GM08714 (cell line): ENCODE results near the gene DIP2C.
A peak's percentile ranks its signal among the peaks of the same experiment; 100 is the strongest.

ENCODE experiments used
- H3K4me3 ChIP-seq: fragments of 200-500 bp; sonication (Bioruptor generic); 2 replicates; pipeline ENCODE4 v1.5.1; 2014; ENCODE audit warnings: mild to moderate bottlenecking, low read length, inconsistent platforms
- ZNF274 ChIP-seq: IDR thresholded peaks from 2 replicates; pipeline ENCODE4 v1.6.1; 2012; ENCODE audit warnings: mild to moderate bottlenecking, low read depth, low read length

The DIP2C gene

GRCh38 chr10:689452-690371 is at the start of gene DIP2C:
TSS of gene DIP2C (minus strand) at chr10:689668. CDS start at chr10:689578, 90 bp downstream.
- TF ChIP-seq ZNF274 = no peak
- peak within 1 kb of the TSS; percentile 19; the same call in 1 of the 2 replicates for H3K4me3 ChIP-seq

- no peak for TF ChIP-seq ZNF274
Observed at GRCh38 chr10:734481-734880, 45.0 kb upstream of the DIP2C start.

GRCh38 chr10:733086-733485 is 43.6 kb upstream of the DIP2C start:
- H3K4me3 ChIP-seq = no peak overlapping the region
- no peak for TF ChIP-seq ZNF274

More at GRCh38 chr10:734481-734880, 45.0 kb upstream of the DIP2C start:
- no peak overlapping the region for H3K4me3 ChIP-seq

GRCh38 chr10:729213-729612 is 39.7 kb upstream of the DIP2C start:
- H3K4me3 ChIP-seq = no peak overlapping the region
- no peak for TF ChIP-seq ZNF274

- H3K4me3 ChIP-seq = no peak overlapping the region
- TF ChIP-seq ZNF274 = no peak
Observed at GRCh38 chr10:728603-729002, 39.1 kb upstream of the DIP2C start.

- H3K4me3 ChIP-seq = no peak overlapping the region
- no peak for TF ChIP-seq ZNF274
Observed at GRCh38 chr10:727162-727790, 37.8 kb upstream of the DIP2C start.

GRCh38 chr10:725786-726185 is 36.3 kb upstream of the DIP2C start:
- no peak overlapping the region for H3K4me3 ChIP-seq
- no peak for TF ChIP-seq ZNF274

GRCh38 chr10:725302-725701 is 35.8 kb upstream of the DIP2C start:
- no peak overlapping the region for H3K4me3 ChIP-seq
- no peak for TF ChIP-seq ZNF274

- no peak overlapping the region for H3K4me3 ChIP-seq
- TF ChIP-seq ZNF274 = no peak
Observed at GRCh38 chr10:723973-724372, 34.5 kb upstream of the DIP2C start.

- TF ChIP-seq ZNF274 = no peak
- no peak overlapping the region for H3K4me3 ChIP-seq
Observed at GRCh38 chr10:722281-723060, 33.0 kb upstream of the DIP2C start.

GRCh38 chr10:718143-718700 is 28.8 kb upstream of the DIP2C start:
- H3K4me3 ChIP-seq = no peak overlapping the region
- TF ChIP-seq ZNF274 = no peak

GRCh38 chr10:717458-717857 is 28.0 kb upstream of the DIP2C start:
- H3K4me3 ChIP-seq = no peak overlapping the region
- TF ChIP-seq ZNF274 = no peak

- no peak overlapping the region for H3K4me3 ChIP-seq
- no peak for TF ChIP-seq ZNF274
Observed at GRCh38 chr10:716821-717220, 27.4 kb upstream of the DIP2C start.

- H3K4me3 ChIP-seq = no peak overlapping the region
- TF ChIP-seq ZNF274 = no peak
Observed at GRCh38 chr10:714214-714613, 24.7 kb upstream of the DIP2C start.

- TF ChIP-seq ZNF274 = no peak
- no peak overlapping the region for H3K4me3 ChIP-seq
Observed at GRCh38 chr10:712575-712974, 23.1 kb upstream of the DIP2C start.
